Measurements from ENCODE around the gene GRAMD2A. TPM values are rescaled to one million over a fixed set of nuclear protein-coding genes. Genes with fewer than 3 reads are reported as not detected.
A peak's percentile ranks its signal among the peaks of the same experiment; 100 is the strongest.

GRAMD2A gene
- total and polyA plus RNA-seq, 5 donors from 2014 or later = not detected

DNA sequence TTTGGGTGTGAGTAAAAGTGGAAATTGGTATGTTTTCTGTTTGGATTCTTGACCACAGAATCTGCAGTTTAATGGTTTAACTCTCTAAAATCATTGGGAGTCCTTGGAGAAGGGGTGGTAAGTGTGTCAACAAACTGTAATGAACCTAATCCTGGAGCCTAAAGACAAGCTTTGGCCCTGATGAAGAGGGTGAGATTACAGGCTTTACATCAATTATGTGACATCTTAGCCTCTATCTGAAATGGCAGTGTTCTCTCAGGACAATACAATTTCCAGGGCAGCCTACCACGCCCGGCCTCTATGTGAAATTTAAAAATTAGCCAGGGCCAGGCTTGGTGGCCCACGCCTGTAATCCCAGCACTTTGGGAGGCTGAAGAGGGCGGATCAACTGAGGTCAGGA, 37.7 kb upstream of the GRAMD2A start:
- ATAC-seq (ENCODE audit: low read depth in 2 of 2) = no peak
- H3K27me3 Mint-ChIP-seq = peaks cover 8% of the 10 kb centered on the region
- no peak overlapping the region for H3K4me3 Mint-ChIP-seq
- Histone ChIP-seq H3K27ac (ENCODE audit: insufficient read depth, low read length, poor library complexity, severe bottlenecking) (no peak overlapping the region), H3K4me3 (ENCODE audit: low read depth, low read length) (no peak overlapping the region), H3K4me1 (ENCODE audit: control insufficient read depth, insufficient read depth, low read length, poor library complexity, severe bottlenecking) (peaks cover 27% of the 10 kb centered on the region), H3K27me3 (ENCODE audit: control insufficient read depth, insufficient read depth, low read length) (no peaks in the 10 kb centered on the region), H3K36me3 (ENCODE audit: control insufficient read depth, insufficient read depth, low read length) (peaks cover 3% of the 10 kb centered on the region), H3K9me3 (ENCODE audit: control insufficient read depth in 2 of 2, low read length in 2 of 2) (no peaks in the 10 kb centered on the region)
- no peaks in the 10 kb centered on the region for H3K9me3 Mint-ChIP-seq
- peak overlapping the region in 1 of 3 donors; percentile 89 for H3K27ac Mint-ChIP-seq
- H3K36me3 Mint-ChIP-seq = no peaks in the 10 kb centered on the region
- H3K4me1 Mint-ChIP-seq = peaks cover 15 to 39% (median 27%) of the 10 kb centered on the region in 4 donors
- DNase-seq = no peak

GRCh38 chr15:72233769-72234168, 36.2 kb upstream of the GRAMD2A start:
- H3K4me1 Mint-ChIP-seq = peaks cover 15 to 48% (median 34%) of the 10 kb centered on the region in 4 donors
- peak overlapping the region in 1 of 4 donors; percentile 87 for H3K4me3 Mint-ChIP-seq
- H3K36me3 Mint-ChIP-seq = no peaks in the 10 kb centered on the region
- Histone ChIP-seq H3K4me1 (ENCODE audit: control insufficient read depth, insufficient read depth, low read length, poor library complexity, severe bottlenecking) (peaks cover 38% of the 10 kb centered on the region), H3K36me3 (ENCODE audit: control insufficient read depth, insufficient read depth, low read length) (no peaks in the 10 kb centered on the region), H3K27me3 (ENCODE audit: control insufficient read depth, insufficient read depth, low read length) (no peaks in the 10 kb centered on the region), H3K4me3 (ENCODE audit: low read depth, low read length) (no peak overlapping the region), H3K9me3 (ENCODE audit: control insufficient read depth in 2 of 2, low read length in 2 of 2) (no peaks in the 10 kb centered on the region), H3K27ac (ENCODE audit: insufficient read depth, low read length, poor library complexity, severe bottlenecking) (no peak overlapping the region)
- H3K27me3 Mint-ChIP-seq = peaks cover 8% of the 10 kb centered on the region
- DNase-seq (no peak), ATAC-seq (ENCODE audit: low read depth in 2 of 2) (no peak)
- no peak overlapping the region for H3K27ac Mint-ChIP-seq
- no peaks in the 10 kb centered on the region for H3K9me3 Mint-ChIP-seq

GRCh38 chr15:72231833-72232478, 34.4 kb upstream of the GRAMD2A start:
- H3K4me3 Mint-ChIP-seq = peak overlapping the region; percentile 94 to 100 (median 99)
- ATAC-seq (ENCODE audit: low read depth in 2 of 2) (peak; percentile 32 to 39), DNase-seq (peak; percentile 44 to 84 (median 62))
- Histone ChIP-seq H3K4me3 (ENCODE audit: low read depth, low read length) (peak overlapping the region; percentile 79), H3K27me3 (ENCODE audit: control insufficient read depth, insufficient read depth, low read length) (no peaks in the 10 kb centered on the region), H3K27ac (ENCODE audit: insufficient read depth, low read length, poor library complexity, severe bottlenecking) (peak overlapping the region; percentile 95), H3K9me3 (ENCODE audit: control insufficient read depth in 2 of 2, low read length in 2 of 2) (no peaks in the 10 kb centered on the region), H3K36me3 (ENCODE audit: control insufficient read depth, insufficient read depth, low read length) (no peaks in the 10 kb centered on the region), H3K4me1 (ENCODE audit: control insufficient read depth, insufficient read depth, low read length, poor library complexity, severe bottlenecking) (peaks cover 48% of the 10 kb centered on the region)
- peak overlapping the region; percentile 96 for H3K27ac Mint-ChIP-seq
- H3K4me1 Mint-ChIP-seq = peaks cover 16 to 57% (median 39%) of the 10 kb centered on the region in 4 donors
- H3K36me3 Mint-ChIP-seq = no peaks in the 10 kb centered on the region
- peaks cover 8% of the 10 kb centered on the region for H3K27me3 Mint-ChIP-seq
- no peaks in the 10 kb centered on the region for H3K9me3 Mint-ChIP-seq

GRCh38 chr15:72231066-72231832, 33.7 kb upstream of the GRAMD2A start, which contains the start of gene PKM:
Gene PKM, minus strand, starts transcription at chr15:72231190. Its CDS starts 12,093 bp downstream, at chr15:72219097.
- H3K4me3 ChIP-seq (ENCODE audit: low read depth, low read length) = peak within 1 kb of the TSS; percentile 82
- Mint-ChIP-seq H3K4me3 (peak within 1 kb of the TSS; percentile 94 to 100 (median 99)), H3K27ac (peak within 1 kb of the TSS; percentile 96 to 99 (median 99)), H3K9me3 (peaks cover 0 to 1% (median 0%) of the 10 kb centered on the region in 7 donors), H3K36me3 (no peaks in the 10 kb centered on the region), H3K27me3 (peaks cover 8% of the 10 kb centered on the region), H3K4me1 (peaks cover 16 to 56% (median 41%) of the 10 kb centered on the region in 4 donors)
- H3K27ac ChIP-seq (ENCODE audit: insufficient read depth, low read length, poor library complexity, severe bottlenecking) = peak within 1 kb of the TSS; percentile 95
- peaks cover 50% of the 10 kb centered on the region for H3K4me1 ChIP-seq (ENCODE audit: control insufficient read depth, insufficient read depth, low read length, poor library complexity, severe bottlenecking)
- H3K9me3 ChIP-seq (ENCODE audit: control insufficient read depth in 2 of 2, low read length in 2 of 2) = no peaks in the 10 kb centered on the region
- peak; percentile 32 to 37 for ATAC-seq (ENCODE audit: low read depth in 2 of 2)
- H3K36me3 ChIP-seq (ENCODE audit: control insufficient read depth, insufficient read depth, low read length) = no peaks in the 10 kb centered on the region
- DNase-seq = peak; percentile 89 to 98 (median 89)
- H3K27me3 ChIP-seq (ENCODE audit: control insufficient read depth, insufficient read depth, low read length) = no peaks in the 10 kb centered on the region

GRCh38 chr15:72230197-72231065, 32.8 kb upstream of the GRAMD2A start:
- H3K27me3 Mint-ChIP-seq = peaks cover 8% of the 10 kb centered on the region
- Histone ChIP-seq H3K9me3 (ENCODE audit: control insufficient read depth in 2 of 2, low read length in 2 of 2) (no peaks in the 10 kb centered on the region), H3K27ac (ENCODE audit: insufficient read depth, low read length, poor library complexity, severe bottlenecking) (peak overlapping the region; percentile 95), H3K36me3 (ENCODE audit: control insufficient read depth, insufficient read depth, low read length) (no peaks in the 10 kb centered on the region), H3K4me1 (ENCODE audit: control insufficient read depth, insufficient read depth, low read length, poor library complexity, severe bottlenecking) (peaks cover 58% of the 10 kb centered on the region), H3K27me3 (ENCODE audit: control insufficient read depth, insufficient read depth, low read length) (no peaks in the 10 kb centered on the region), H3K4me3 (ENCODE audit: low read depth, low read length) (peak overlapping the region; percentile 82)
- no peaks in the 10 kb centered on the region for H3K36me3 Mint-ChIP-seq
- H3K27ac Mint-ChIP-seq = peak overlapping the region; percentile 95 to 99 (median 99)
- peaks cover 0 to 1% (median 0%) of the 10 kb centered on the region in 7 donors for H3K9me3 Mint-ChIP-seq
- peak overlapping the region; percentile 94 to 100 (median 99) for H3K4me3 Mint-ChIP-seq
- DNase-seq = peak; percentile 41 to 75 (median 71)
- H3K4me1 Mint-ChIP-seq = peaks cover 22 to 63% (median 46%) of the 10 kb centered on the region in 4 donors
- no peak for ATAC-seq (ENCODE audit: low read depth in 2 of 2)

GRCh38 chr15:72229947-72230196, 32.3 kb upstream of the GRAMD2A start:
- no peaks in the 10 kb centered on the region for H3K9me3 ChIP-seq (ENCODE audit: control insufficient read depth in 2 of 2, low read length in 2 of 2)
- ATAC-seq (ENCODE audit: low read depth in 2 of 2) = no peak
- H3K36me3 ChIP-seq (ENCODE audit: control insufficient read depth, insufficient read depth, low read length) = no peaks in the 10 kb centered on the region
- Mint-ChIP-seq H3K27ac (peak overlapping the region; percentile 97), H3K27me3 (peaks cover 8% of the 10 kb centered on the region), H3K4me1 (peaks cover 24 to 65% (median 48%) of the 10 kb centered on the region in 4 donors), H3K9me3 (peaks cover 0 to 1% (median 0%) of the 10 kb centered on the region in 7 donors), H3K36me3 (no peaks in the 10 kb centered on the region), H3K4me3 (peak overlapping the region; percentile 98 to 100 (median 100))
- peak overlapping the region; percentile 95 for H3K27ac ChIP-seq (ENCODE audit: insufficient read depth, low read length, poor library complexity, severe bottlenecking)
- no peaks in the 10 kb centered on the region for H3K27me3 ChIP-seq (ENCODE audit: control insufficient read depth, insufficient read depth, low read length)
- peaks cover 61% of the 10 kb centered on the region for H3K4me1 ChIP-seq (ENCODE audit: control insufficient read depth, insufficient read depth, low read length, poor library complexity, severe bottlenecking)
- peak overlapping the region; percentile 87 for H3K4me3 ChIP-seq (ENCODE audit: low read depth, low read length)
- DNase-seq = no peak
